GM12875 (cell line): ENCODE results near the gene EZH1.

Source experiments
- H3K4me3 ChIP-seq: one replicate; pipeline ENCODE4 v1.5.1; 2011; ENCODE audit warnings: low read depth, low read length, control low read depth
- TF ChIP-seq, protein P1 (sequence below): IDR thresholded peaks from 2 replicates; pipeline ENCODE4 v1.5.1; 2011; ENCODE audit warnings: low read depth, mild to moderate bottlenecking, control low read depth, inconsistent platforms, low read length, moderate library complexity, borderline replicate concordance; ENCODE audit not compliant: insufficient read depth

Gene EZH1

DNA sequence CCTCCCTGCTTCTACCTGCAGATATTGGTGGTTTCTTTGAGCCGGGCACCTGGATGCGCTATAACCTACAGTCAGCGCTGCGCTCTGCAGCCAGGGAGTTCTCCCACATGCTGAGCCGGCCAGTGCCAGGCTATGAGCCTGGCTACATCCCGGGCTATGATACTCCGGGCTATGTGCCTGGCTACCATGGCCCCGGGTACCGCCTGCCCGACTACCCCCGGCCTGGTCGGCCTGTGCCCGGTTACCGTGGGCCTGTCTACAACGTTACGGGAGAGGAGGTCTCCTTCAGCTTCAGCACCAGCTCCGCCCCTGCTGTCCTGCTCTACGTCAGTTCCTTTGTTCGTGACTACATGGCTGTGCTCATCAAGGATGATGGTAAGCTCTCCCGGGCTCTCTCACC is 49.3 kb downstream of the EZH1 start:
- TF ChIP-seq, protein P1, sequence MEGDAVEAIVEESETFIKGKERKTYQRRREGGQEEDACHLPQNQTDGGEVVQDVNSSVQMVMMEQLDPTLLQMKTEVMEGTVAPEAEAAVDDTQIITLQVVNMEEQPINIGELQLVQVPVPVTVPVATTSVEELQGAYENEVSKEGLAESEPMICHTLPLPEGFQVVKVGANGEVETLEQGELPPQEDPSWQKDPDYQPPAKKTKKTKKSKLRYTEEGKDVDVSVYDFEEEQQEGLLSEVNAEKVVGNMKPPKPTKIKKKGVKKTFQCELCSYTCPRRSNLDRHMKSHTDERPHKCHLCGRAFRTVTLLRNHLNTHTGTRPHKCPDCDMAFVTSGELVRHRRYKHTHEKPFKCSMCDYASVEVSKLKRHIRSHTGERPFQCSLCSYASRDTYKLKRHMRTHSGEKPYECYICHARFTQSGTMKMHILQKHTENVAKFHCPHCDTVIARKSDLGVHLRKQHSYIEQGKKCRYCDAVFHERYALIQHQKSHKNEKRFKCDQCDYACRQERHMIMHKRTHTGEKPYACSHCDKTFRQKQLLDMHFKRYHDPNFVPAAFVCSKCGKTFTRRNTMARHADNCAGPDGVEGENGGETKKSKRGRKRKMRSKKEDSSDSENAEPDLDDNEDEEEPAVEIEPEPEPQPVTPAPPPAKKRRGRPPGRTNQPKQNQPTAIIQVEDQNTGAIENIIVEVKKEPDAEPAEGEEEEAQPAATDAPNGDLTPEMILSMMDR: no peak
- H3K4me3 ChIP-seq: no peak overlapping the region

DNA sequence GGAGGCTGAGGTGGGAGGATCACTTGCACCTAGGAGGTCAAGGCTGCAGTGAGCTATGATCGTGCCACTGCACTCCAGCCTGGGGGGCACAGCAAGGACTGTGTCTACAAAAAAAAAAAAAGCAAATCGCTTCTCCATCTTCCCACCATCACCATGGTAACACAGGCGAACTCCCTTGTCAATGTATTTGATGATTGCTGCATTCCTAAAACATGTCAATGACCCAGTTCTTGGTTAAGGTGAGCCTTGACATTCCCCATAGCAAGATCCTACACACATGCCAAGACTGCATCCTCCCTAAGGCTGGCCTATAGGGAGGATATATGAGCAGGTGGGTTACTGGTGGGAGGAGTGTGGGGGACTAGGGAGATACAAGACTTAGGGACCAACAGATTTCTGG is 50.3 kb downstream of the EZH1 start:
- H3K4me3 ChIP-seq: no peak overlapping the region
- TF ChIP-seq, protein P1: no peak

DNA sequence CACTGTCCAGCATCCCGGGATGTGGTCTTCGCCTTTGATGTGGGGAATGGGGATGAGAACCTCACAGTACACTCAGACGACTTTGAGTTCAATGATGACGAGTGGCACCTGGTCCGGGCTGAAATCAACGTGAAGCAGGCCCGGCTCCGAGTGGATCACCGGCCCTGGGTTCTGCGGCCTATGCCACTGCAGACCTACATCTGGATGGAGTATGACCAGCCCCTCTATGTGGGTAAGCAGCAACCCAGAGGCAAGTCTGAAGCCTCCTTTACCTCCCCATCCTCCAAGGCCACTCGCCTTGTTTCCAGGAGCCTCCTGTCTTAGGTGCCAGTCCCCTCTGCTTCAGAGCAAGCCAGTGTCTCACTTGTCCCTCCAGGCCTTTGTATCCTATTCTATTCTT is 52.4 kb downstream of the EZH1 start:
- TF ChIP-seq, protein P1: no peak
- no peak overlapping the region for H3K4me3 ChIP-seq

DNA sequence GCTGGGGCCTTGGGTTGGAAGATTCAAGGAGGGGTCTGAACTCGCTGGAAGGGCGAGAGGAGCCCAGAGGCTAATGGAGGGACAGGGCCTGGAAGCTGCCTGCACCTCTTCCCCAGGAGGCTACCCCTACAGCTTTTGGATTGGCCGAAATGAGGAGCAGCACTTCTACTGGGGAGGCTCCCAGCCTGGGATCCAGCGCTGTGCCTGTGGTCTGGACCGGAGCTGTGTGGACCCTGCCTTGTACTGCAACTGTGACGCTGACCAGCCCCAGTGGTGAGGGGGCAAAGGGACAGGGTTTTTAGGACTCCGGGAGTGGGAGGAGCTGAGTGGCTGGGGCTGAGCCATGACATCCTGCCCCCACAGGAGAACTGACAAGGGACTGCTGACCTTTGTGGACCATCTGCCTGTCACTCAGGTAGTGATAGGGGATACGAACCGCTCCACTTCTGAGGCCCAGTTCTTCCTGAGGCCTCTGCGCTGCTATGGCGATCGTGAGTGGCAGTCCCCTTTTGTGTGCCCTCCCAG is 53.8 kb downstream of the EZH1 start:
- TF ChIP-seq, protein P1: no peak
- no peak overlapping the region for H3K4me3 ChIP-seq

DNA sequence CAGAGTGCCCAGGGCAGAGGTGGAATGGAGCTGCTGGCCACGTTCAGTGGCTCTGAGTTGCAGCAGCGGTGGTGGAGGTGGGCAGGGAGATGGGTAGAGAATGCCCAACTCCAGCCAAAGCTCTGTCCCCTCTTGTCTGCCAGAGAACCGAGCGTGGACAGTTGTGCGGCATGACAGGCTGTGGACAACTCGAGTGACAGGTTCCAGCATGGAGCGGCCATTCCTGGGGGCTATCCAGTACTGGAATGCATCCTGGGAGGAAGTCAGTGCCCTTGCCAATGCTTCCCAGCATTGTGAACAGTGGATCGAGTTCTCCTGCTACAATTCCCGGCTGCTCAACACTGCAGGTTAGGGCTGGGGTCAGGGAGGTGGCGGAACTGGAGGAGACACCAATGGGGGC is 54.2 kb downstream of the EZH1 start:
- no peak overlapping the region for H3K4me3 ChIP-seq
- TF ChIP-seq, protein P1: no peak

DNA sequence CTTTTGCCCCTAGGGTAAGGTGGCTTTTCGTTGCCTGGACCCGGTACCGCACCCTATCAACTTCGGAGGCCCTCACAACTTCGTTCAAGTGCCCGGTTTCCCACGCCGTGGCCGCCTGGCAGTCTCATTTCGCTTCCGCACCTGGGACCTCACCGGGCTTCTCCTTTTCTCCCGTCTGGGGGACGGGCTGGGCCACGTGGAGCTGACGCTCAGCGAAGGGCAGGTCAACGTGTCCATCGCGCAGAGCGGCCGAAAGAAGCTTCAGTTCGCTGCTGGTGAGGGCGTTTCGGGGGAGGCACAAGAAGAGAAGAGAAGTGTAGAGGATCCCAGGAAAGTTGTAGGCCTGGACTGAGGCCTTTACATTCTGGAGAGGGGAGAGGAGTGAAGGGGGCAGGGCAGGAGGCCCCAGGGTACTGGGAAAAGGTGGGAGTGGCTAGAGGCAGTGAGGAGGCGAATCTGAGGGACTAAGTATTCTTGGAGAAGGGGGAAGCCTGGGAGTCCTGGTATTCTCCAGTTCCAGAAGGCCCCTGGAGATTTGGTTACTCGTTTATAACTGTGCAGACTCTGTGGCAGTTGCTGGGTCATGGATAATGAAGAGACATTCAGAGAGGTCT is 57.0 kb downstream of the EZH1 start:
- TF ChIP-seq, protein P1: no peak
- no peak overlapping the region for H3K4me3 ChIP-seq

DNA sequence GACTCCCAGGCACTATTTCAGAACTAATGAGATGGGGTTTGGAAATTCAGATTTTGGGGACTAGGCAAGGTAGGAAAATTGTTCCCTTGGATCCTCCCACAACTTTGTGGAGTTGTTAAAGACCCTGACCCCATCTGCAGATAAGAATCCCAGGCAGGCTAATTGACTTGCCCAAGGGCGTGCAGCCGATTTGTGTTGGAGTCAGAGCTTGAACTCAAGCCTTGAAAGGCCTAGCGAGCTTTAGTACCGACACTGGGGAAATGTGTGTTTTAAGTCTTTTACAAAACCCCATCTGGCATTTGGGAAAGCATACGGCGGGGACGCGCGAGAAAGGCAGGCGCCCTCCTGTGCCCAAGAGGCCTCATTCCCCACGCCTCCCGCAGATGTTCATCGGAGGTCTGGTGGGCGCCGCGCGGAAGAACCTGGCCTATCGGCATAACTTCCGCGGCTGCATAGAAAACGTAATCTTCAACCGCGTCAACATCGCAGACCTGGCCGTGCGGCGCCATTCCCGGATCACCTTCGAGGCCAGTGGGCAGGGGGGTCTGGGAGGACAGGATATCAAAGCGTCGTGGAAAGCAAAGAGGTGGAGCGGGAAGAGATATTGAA is 58.2 kb downstream of the EZH1 start:
- H3K4me3 ChIP-seq: no peak overlapping the region
- TF ChIP-seq, protein P1: no peak
